CD4-positive, alpha-beta T cell treated with Interleukin-17A for 1 hour (primary cell): ENCODE measurements around the gene USP7.
"Not testable (repeated sequence)": the region's sequence is repeated elsewhere in the genome, so short reads cannot be mapped to it uniquely, and the experiment has no call there.

Experiments
- DNase-seq: peaks from one replicate; pipeline ENCODE4 v3.0.0-alpha.2; 2020

Gene USP7

GRCh38 chr16:8963821-8964441 lies at the start of gene USP7:
Gene USP7 (minus strand): TSS chr16:8963906. CDS start chr16:8963285, 621 bp downstream.
- peak; percentile 91 for DNase-seq

DNA sequence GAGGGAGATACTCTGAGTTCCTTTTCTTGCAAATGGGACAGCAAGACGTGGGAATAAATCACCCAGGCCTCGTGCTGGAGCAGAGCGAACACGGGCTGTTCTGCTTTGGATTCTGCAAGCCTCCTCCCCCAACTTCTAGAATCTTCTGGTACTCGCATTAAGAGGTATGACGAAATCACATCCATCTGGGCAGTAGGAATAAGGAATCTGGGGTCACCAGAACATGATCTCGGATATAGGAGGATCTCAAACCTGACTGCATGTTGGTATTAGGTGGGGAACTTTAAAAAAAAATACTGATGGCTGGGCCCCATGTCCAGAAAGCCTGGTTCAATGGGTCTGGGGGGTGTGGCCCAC lies 49.8 kb upstream of the USP7 start:
- no peak for DNase-seq

- no peak for DNase-seq
These were observed 49.3 kb upstream of the USP7 start for GRCh38 chr16:9012848-9013507.

DNA sequence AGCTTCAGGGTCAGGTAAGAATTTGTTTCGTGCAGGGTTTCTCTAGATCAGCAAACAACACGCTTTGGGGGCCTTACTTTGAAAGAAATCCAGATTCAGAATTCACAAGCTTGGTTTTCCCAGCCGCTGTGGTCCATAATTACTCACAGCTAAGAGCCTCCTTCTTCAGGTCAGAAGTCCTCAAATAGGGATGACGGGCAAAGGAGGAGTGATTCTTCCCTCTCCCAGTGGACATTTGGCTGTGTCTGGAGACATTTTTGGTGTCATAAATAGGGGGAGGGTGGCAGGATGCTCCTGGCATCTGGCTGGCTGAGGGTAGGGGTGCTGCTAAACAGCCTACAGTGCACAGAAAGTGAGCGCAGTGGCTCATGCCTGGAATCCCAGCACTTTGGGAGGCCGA lies 48.6 kb upstream of the USP7 start:
- no peak for DNase-seq

- DNase-seq: peak; percentile 70
These were observed 45.0 kb upstream of the USP7 start for GRCh38 chr16:9008601-9009260.

- DNase-seq: no peak
These were observed 43.6 kb upstream of the USP7 start for GRCh38 chr16:9007177-9007794.

- no peak for DNase-seq
These were observed 40.5 kb upstream of the USP7 start for GRCh38 chr16:9004183-9004582.

GRCh38 chr16:9003763-9004162 lies 40.1 kb upstream of the USP7 start:
- no peak for DNase-seq

GRCh38 chr16:9003322-9003721 lies 39.6 kb upstream of the USP7 start:
- no peak for DNase-seq

- no peak for DNase-seq
These were observed 38.3 kb upstream of the USP7 start for GRCh38 chr16:9002042-9002441.

GRCh38 chr16:9000664-9001063 lies 37.0 kb upstream of the USP7 start:
- no peak for DNase-seq

DNA sequence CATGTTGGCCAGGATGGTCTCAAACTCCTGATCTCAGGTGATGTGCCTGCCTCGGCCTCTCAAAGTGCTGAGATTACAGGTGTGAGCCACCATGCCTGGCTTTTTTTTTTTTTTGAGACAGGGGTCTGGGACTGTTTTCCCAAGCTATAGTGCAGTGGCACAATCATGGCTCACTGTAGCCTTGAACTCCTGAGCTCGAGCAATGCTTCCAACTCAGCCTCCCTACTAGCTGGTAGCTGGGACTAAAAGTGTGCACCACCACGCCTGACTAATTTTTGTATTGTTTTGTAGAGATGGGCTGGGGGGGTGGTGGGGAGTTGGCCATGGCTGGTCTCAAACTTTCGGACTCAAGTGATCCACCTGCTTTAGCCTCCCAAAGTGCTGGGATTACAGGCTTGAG lies 36.1 kb upstream of the USP7 start:
- DNase-seq: no peak

DNA sequence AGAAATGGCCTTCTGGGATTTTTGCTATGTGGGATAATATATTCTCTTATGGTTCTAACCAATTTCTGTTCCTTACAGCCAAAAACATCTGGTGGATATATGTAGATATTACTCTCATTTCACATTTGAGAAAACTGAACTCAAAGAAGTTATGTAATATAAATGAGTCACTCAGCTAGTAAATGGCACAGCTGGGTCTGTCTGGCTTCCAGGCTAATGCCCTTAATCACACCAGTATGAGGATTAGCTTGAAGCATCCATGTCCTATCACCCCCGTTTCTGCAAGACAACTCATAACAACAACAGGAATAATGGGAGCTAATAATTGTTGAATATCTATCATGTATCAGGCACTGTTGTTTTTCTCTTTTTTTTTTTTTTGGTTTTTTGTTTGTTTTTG lies 34.4 kb upstream of the USP7 start:
- DNase-seq: no peak

- no peak for DNase-seq
These were observed 33.2 kb upstream of the USP7 start for GRCh38 chr16:8996891-8997290.

GRCh38 chr16:8990445-8990844 lies 26.7 kb upstream of the USP7 start:
- no peak for DNase-seq

DNA sequence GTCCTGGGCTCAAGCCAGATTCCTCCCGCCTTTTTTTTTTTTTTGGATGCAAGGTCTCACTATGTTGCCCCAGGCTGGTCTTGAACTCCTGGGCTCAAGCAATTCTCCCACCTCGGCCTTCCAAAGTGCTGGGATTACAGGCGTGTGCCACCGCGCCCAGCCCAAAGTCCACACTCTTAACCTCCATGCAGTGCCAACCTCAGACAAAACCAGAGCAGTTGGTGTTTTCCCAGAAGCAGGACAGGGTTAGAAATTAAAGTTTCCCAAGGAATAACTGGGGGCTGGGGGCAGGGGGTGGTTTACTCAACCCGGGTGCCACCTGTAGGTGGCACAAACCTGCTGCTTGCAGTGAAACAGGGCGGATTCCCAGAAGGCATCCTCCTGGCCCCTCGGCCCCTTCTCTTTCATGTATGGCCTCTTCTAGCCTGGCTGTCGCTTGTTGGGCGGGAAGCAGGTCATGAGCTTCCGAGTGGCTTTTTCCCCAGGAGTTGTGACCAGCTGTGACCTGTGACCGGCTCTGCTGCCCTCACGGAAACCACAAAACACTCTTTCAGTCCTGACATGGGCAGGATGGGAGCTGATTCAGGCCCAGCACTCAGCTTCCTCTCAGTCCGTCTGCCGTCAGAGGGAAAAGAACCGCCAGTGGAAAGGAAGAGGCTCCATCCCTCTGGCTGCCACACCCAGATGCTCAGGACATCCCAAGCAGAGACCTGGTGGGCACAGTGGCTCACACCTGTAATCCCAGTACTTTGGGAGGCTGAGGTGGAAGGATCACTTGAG lies 25.6 kb upstream of the USP7 start:
- DNase-seq: no peak

DNA sequence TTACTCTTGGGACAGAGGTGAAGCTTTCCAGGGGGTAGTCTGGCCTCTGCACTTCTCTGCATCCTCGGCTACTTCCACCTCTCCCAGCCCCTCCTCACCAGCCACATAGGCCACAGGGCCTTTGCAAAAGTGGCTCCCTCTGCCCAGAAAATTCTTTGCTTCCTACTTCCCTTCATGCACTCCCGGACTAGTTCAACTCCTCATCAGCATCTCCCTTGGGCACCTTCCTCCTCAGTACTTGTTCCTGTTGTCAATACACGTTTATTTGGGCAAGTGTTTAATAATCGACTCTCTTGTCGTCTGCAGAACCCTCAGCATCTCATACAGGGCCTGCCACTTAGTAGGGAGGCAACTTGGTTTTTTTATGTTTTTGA lies 23.1 kb upstream of the USP7 start:
- DNase-seq: no peak

- no peak for DNase-seq
These were observed 22.4 kb upstream of the USP7 start for GRCh38 chr16:8986111-8986510.

DNA sequence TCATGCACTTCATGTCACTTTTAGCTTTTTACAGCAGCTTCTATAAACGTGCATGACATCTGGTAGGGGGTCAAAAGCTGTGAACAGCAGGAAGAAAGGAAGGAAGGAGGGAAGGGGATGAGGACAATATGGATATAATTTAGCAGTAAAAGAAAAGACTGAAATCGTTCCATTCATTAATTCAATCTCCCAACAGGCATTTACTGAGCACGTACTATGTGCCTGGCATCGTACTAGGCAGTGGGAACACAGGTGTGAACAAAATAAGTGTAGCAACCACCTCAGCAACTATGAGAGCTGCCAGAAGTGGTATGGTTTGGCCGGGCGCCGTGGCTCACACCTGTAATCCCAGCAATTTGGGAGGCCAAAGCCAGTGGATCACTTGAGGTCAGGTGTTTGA lies 19.1 kb upstream of the USP7 start:
- DNase-seq: no peak

GRCh38 chr16:8981901-8982300 lies 18.2 kb upstream of the USP7 start:
- DNase-seq: not testable (repeated sequence)

- not testable (repeated sequence) for DNase-seq
These were observed 12.5 kb upstream of the USP7 start for GRCh38 chr16:8976189-8976588.

DNA sequence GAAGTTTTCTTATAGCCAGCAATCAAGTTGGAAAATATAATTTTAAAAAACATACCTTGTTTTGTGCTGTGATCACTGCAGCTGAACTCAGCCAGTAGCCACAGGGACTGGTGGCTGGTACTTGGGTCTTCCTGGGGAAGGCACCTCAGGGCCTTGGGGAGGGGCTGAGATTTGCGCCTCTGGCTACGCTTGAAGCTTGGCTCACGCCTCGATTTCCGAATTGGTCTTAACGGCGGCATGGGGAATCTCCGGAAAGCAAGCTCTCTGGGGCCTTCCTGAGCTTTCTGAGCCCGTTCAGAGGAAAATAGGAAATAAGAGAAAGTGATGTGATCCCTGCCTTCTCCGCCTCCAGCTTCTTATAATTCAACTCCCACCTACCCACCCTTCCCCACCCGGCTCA lies 11.3 kb upstream of the USP7 start:
- DNase-seq: no peak

DNA sequence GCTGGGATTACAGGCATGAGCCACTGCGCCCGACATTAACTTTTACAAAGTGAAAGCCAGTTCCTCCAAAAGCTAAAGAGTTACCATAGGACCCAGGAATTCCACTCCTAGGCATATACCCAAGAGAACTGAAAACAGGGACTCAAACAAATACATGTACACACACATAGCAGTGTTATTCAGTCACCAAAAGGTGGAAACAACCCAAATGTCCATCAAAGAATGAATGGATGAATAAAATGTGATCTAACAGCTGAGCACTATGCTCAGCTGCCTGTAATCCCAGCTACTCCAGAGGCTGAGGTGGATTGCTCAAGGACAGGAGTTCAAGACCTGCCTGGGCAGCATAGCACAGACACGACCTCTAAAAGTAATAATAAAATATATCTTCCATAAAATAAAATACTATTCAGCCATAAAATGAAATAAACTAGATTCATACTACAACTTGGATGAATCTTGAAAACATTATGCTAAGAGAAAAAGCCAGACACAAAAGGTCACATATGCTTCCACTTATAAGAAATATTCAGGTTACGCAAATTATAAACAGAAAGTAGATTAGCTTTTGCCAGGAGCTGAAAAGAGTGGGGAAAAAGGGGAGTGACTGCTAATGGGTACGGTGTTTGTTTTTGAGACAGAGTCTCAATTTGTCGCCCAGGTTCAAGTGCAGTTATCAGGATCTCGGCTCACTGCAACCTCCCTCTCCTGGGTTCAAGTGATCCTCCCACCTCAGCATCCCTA lies 9.3 kb upstream of the USP7 start:
- no peak for DNase-seq
